ENCODE measurements around the gene CELA2A. TPM values are rescaled to one million over a fixed set of nuclear protein-coding genes. Genes with fewer than 3 reads are reported as not detected.

The CELA2A gene
- total and polyA plus RNA-seq, 2 of the 13 experiments (the other 11 are each of a cell fraction or from before 2014, with no cell fraction given): not detected

- TF ChIP-seq CSRNP2 (CRISPR knock-in tag; conservative IDR thresholded peaks at IDR 0.05; ENCODE audit: low read depth): no peak
- TF ChIP-seq FOXP1 (IDR thresholded peaks at IDR 0.05): no peak
- TF ChIP-seq FOXP1 (CRISPR knock-in tag; IDR thresholded peaks at IDR 0.05): no peak
- TF ChIP-seq SP4 (CRISPR knock-in tag; IDR thresholded peaks at IDR 0.05): peak; percentile 81
- TF ChIP-seq ZNF124 (CRISPR knock-in tag; IDR thresholded peaks at IDR 0.05): no peak
- peak; percentile 13; the same call in 1 of the 2 replicates for TF ChIP-seq ZSCAN21 (CRISPR knock-in tag; IDR thresholded peaks at IDR 0.05; ENCODE audit: borderline replicate concordance)
- no peak for TF ChIP-seq ATF4 (CRISPR knock-in tag; IDR thresholded peaks at IDR 0.05)
- TF ChIP-seq ZBTB20 (CRISPR knock-in tag; IDR thresholded peaks at IDR 0.05; ENCODE audit: borderline replicate concordance, low read depth): no peak
- TF ChIP-seq NFKB2 (CRISPR knock-in tag; IDR thresholded peaks at IDR 0.05; ENCODE audit: borderline replicate concordance): no peak
- no peak for TF ChIP-seq SNRNP70 (IDR thresholded peaks at IDR 0.05; ENCODE audit: low read depth, low read length)
- TF ChIP-seq THAP11 (CRISPR knock-in tag; IDR thresholded peaks at IDR 0.05): 0 out of 2 replicates have a peak, but pooled peaks have one; percentile 22
- no peak for TF ChIP-seq ZNF513 (CRISPR knock-in tag; conservative IDR thresholded peaks at IDR 0.05)
- TF ChIP-seq TAF1 (CRISPR knock-in tag; IDR thresholded peaks at IDR 0.05): peak; percentile 28; the same call in 1 of the 2 replicates
- TF ChIP-seq ZNF546 (CRISPR knock-in tag; conservative IDR thresholded peaks at IDR 0.05): no peak
- TF ChIP-seq ZNF567 (CRISPR knock-in tag; IDR thresholded peaks at IDR 0.05; ENCODE audit: borderline replicate concordance): no peak
- TF ChIP-seq FOXK1 (CRISPR knock-in tag; IDR thresholded peaks at IDR 0.05; ENCODE audit: borderline replicate concordance, low read depth): 0 out of 2 replicates have a peak, but pooled peaks have one; percentile 14
- TF ChIP-seq EED (CRISPR knock-in tag; IDR thresholded peaks at IDR 0.05): no peak
- TF ChIP-seq ZNF224 (CRISPR knock-in tag; IDR thresholded peaks at IDR 0.05): no peak
- no peak for TF ChIP-seq ZBTB1 (CRISPR knock-in tag; IDR thresholded peaks at IDR 0.05; ENCODE audit: borderline replicate concordance)
- TF ChIP-seq SKIL (CRISPR knock-in tag; IDR thresholded peaks at IDR 0.05; ENCODE audit: borderline replicate concordance): 0 out of 2 replicates have a peak, but pooled peaks have one; percentile 14
- peak; percentile 59; the same call in 1 of the 2 replicates for TF ChIP-seq GABPB1 (CRISPR knock-in tag; IDR thresholded peaks at IDR 0.05)
- TF ChIP-seq PTBP1 (IDR thresholded peaks at IDR 0.05; ENCODE audit: low read depth, low read length, poor library complexity, severe bottlenecking): no peak
- TF ChIP-seq PITX1 (CRISPR knock-in tag; IDR thresholded peaks at IDR 0.05): no peak
- no peak for TF ChIP-seq ZKSCAN8 (CRISPR knock-in tag; IDR thresholded peaks at IDR 0.05; ENCODE audit: borderline replicate concordance)
Observed at GRCh38 chr1:15409388-15410222, 46.9 kb upstream of the CELA2A start, which contains the start of gene EFHD2 (continued).

Data from HepG2 (cell line).